GM23338 (cell line): Measurements from ENCODE around the gene FAM13A.

Source experiments
- EZH2 ChIP-seq: fragments of 200-600 bp; sonication (generic); IDR thresholded peaks from one replicate; pipeline ENCODE4 v1.8.0; 2017; ENCODE audit warnings: antibody characterized with exemption, mild to moderate bottlenecking, low read depth; ENCODE audit not compliant: unreplicated experiment
- TF ChIP-seq, protein P1 (sequence below), 2 experiments: fragments of 200-600 bp in 1 of 2; sonication (generic) in 1 of 2; conservative IDR thresholded peaks; 2 replicates each; pipeline versions ENCODE4 v1.5.1 to v1.6.1; 2016 to 2017; ENCODE audit warnings: antibody characterized with exemption in 2 of 2, low read depth in 2 of 2, mild to moderate bottlenecking in 2 of 2, moderate library complexity in 1 of 2

DNA sequence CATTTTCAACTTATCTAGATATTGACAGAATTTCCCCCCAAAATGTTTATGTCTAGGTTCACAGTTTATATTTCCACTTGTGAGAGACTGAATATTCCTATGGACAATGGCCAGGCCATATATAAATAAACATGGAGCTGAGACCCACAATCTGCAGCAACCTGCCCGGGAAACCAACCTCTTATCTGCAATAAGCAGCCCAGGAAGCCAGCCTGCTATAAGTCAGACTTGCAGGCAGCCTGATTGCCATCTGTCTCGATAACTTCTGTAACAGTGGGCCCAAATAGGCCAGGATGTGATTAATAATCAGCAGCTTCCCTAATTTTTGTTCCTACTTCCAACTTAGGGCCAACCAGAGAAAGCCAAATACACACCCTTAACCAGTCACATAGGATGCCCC lies 354.2 kb downstream of the FAM13A start:
- no peak for TF ChIP-seq EZH2
- TF ChIP-seq, protein P1, sequence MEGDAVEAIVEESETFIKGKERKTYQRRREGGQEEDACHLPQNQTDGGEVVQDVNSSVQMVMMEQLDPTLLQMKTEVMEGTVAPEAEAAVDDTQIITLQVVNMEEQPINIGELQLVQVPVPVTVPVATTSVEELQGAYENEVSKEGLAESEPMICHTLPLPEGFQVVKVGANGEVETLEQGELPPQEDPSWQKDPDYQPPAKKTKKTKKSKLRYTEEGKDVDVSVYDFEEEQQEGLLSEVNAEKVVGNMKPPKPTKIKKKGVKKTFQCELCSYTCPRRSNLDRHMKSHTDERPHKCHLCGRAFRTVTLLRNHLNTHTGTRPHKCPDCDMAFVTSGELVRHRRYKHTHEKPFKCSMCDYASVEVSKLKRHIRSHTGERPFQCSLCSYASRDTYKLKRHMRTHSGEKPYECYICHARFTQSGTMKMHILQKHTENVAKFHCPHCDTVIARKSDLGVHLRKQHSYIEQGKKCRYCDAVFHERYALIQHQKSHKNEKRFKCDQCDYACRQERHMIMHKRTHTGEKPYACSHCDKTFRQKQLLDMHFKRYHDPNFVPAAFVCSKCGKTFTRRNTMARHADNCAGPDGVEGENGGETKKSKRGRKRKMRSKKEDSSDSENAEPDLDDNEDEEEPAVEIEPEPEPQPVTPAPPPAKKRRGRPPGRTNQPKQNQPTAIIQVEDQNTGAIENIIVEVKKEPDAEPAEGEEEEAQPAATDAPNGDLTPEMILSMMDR (conservative IDR thresholded peaks at IDR 0.05; ENCODE audit: low read depth in 2 of 2) = no peak
